HEK293 (cell line): Measurements from ENCODE around the gene DOLK.

Source experiments
- GFI1B ChIP-seq: fragments of 450-650 bp; formaldehyde crosslinking; IDR thresholded peaks from 2 replicates; pipeline ENCODE4 v1.5.1; 2016; ENCODE audit warnings: missing biosample characterization, missing genetic modification characterization
- GLI2 ChIP-seq: fragments of 450-650 bp; formaldehyde crosslinking; IDR thresholded peaks from 2 replicates; pipeline ENCODE4; 2017; ENCODE audit warnings: missing biosample characterization, missing genetic modification characterization, low read depth, borderline replicate concordance
- GLIS1 ChIP-seq: fragments of 450-650 bp; formaldehyde crosslinking; IDR thresholded peaks from 2 replicates; pipeline ENCODE4 v1.5.1; 2016; ENCODE audit warnings: missing biosample characterization, missing genetic modification characterization
- KLF16 ChIP-seq: fragments of 450-650 bp; formaldehyde crosslinking; IDR thresholded peaks from 2 replicates; pipeline ENCODE4 v1.5.1; 2017; ENCODE audit warnings: missing biosample characterization, missing genetic modification characterization
- MEIS1 ChIP-seq: sonication (generic); formaldehyde crosslinking; IDR thresholded peaks from 2 replicates; pipeline ENCODE4 v1.8.1; 2022; ENCODE audit warnings: missing genetic modification reagents, mild to moderate bottlenecking, borderline replicate concordance
- MZF1 ChIP-seq: fragments of 450-650 bp; formaldehyde crosslinking; IDR thresholded peaks from 2 replicates; pipeline ENCODE4 v1.5.1; 2017; ENCODE audit warnings: missing biosample characterization, missing genetic modification characterization, borderline replicate concordance
- PRDM1 ChIP-seq: fragments of 450-650 bp; formaldehyde crosslinking; IDR thresholded peaks from 2 replicates; pipeline ENCODE4; 2016; ENCODE audit warnings: missing biosample characterization, missing genetic modification characterization
- PRDM10 ChIP-seq: fragments of 450-650 bp; formaldehyde crosslinking; IDR thresholded peaks from 2 replicates; pipeline ENCODE4 v1.5.1; 2016; ENCODE audit warnings: missing biosample characterization, missing genetic modification characterization
- SP7 ChIP-seq: fragments of 450-650 bp; formaldehyde crosslinking; IDR thresholded peaks from 2 replicates; pipeline ENCODE4 v1.5.1; 2016; ENCODE audit warnings: missing biosample characterization, missing genetic modification characterization
- ZFHX2 ChIP-seq: fragments of 450-650 bp; formaldehyde crosslinking; conservative IDR thresholded peaks from 2 replicates; pipeline ENCODE4 v1.5.1; 2016; ENCODE audit warnings: missing biosample characterization, missing genetic modification characterization
- ZNF112 ChIP-seq: fragments of 450-650 bp; formaldehyde crosslinking; IDR thresholded peaks from 2 replicates; pipeline ENCODE4 v1.5.0; 2017; ENCODE audit warnings: missing biosample characterization, missing genetic modification characterization
- ZNF121 ChIP-seq: fragments of 450-650 bp; formaldehyde crosslinking; IDR thresholded peaks from 2 replicates; pipeline ENCODE4 v1.5.1; 2016; ENCODE audit warnings: missing biosample characterization, missing genetic modification characterization
- ZNF169 ChIP-seq: fragments of 450-650 bp; formaldehyde crosslinking; IDR thresholded peaks from 2 replicates; pipeline ENCODE4 v1.5.1; 2016; ENCODE audit warnings: missing biosample characterization, missing genetic modification characterization
- ZNF214 ChIP-seq: fragments of 450-650 bp; formaldehyde crosslinking; IDR thresholded peaks from 2 replicates; pipeline ENCODE4 v1.5.1; 2017; ENCODE audit warnings: missing biosample characterization, mild to moderate bottlenecking, missing genetic modification characterization, borderline replicate concordance
- ZNF23 ChIP-seq: fragments of 450-650 bp; formaldehyde crosslinking; IDR thresholded peaks from 2 replicates; pipeline ENCODE4 v1.5.1; 2016; ENCODE audit warnings: missing biosample characterization, missing genetic modification characterization, borderline replicate concordance
- ZNF24 ChIP-seq: fragments of 450-650 bp; formaldehyde crosslinking; IDR thresholded peaks from 2 replicates; pipeline ENCODE4 v1.5.1; 2016; ENCODE audit warnings: missing biosample characterization, missing genetic modification characterization
- ZNF626 ChIP-seq: fragments of 450-650 bp; sonication (Bioruptor Pico); formaldehyde crosslinking; IDR thresholded peaks from 2 replicates; pipeline ENCODE4 v1.5.1; 2018; ENCODE audit warnings: missing biosample characterization, missing genetic modification characterization, inconsistent platforms
- ZNF692 ChIP-seq: fragments of 450-650 bp; formaldehyde crosslinking; IDR thresholded peaks from 2 replicates; pipeline ENCODE4 v1.5.1; 2016; ENCODE audit warnings: missing biosample characterization, missing genetic modification characterization
- TF ChIP-seq, protein P1 (sequence below): fragments of 450-650 bp; formaldehyde crosslinking; IDR thresholded peaks from 2 replicates; pipeline ENCODE4 v1.5.1; 2017; ENCODE audit warnings: missing biosample characterization, missing genetic modification characterization
- TF ChIP-seq, protein P2 (sequence below): fragments of 450-650 bp; formaldehyde crosslinking; IDR thresholded peaks from 2 replicates; pipeline ENCODE4 v1.5.1; 2016; ENCODE audit warnings: missing biosample characterization, missing genetic modification characterization
- TF ChIP-seq, protein P3 (sequence below): sonication (generic); formaldehyde crosslinking; IDR thresholded peaks from 2 replicates; pipeline ENCODE4 v1.8.1; 2022; ENCODE audit warnings: mild to moderate bottlenecking, moderate library complexity, missing genetic modification reagents
- TF ChIP-seq, protein P4 (sequence below): fragments of 450-650 bp; formaldehyde crosslinking; IDR thresholded peaks from 2 replicates; pipeline ENCODE4 v1.5.1; 2016; ENCODE audit warnings: missing biosample characterization, missing genetic modification characterization

Gene DOLK

DNA sequence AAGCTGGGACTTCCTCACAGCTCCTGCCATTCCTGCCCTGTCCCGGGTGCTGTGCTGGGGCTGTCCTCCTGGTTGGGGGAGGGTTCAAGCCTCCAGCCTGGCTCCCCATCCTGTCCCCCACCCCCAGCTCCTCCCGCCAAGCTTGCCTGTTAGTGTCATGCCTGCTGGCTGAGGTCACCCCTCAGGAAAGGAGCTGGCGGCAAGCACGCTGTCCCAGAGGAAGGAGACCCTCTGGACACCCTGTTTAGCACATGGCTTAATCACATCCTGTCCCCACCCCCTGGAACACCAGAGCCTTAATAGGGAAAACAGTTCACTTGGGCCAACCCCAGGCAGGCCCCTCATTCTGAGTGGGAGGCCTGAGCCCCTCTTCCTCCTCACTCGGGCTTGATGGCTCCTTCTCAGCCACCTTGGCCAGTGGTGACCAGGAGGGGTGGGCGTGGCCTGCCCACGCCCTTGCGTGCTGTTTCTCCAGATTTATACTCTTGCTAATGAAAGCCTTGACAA is 35.8 kb downstream of the DOLK start (continued):
- TF ChIP-seq, protein P1, sequence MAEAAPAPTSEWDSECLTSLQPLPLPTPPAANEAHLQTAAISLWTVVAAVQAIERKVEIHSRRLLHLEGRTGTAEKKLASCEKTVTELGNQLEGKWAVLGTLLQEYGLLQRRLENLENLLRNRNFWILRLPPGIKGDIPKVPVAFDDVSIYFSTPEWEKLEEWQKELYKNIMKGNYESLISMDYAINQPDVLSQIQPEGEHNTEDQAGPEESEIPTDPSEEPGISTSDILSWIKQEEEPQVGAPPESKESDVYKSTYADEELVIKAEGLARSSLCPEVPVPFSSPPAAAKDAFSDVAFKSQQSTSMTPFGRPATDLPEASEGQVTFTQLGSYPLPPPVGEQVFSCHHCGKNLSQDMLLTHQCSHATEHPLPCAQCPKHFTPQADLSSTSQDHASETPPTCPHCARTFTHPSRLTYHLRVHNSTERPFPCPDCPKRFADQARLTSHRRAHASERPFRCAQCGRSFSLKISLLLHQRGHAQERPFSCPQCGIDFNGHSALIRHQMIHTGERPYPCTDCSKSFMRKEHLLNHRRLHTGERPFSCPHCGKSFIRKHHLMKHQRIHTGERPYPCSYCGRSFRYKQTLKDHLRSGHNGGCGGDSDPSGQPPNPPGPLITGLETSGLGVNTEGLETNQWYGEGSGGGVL (tag by site-specific recombination) = peak; percentile 63
- TF ChIP-seq ZNF112 (tag by site-specific recombination) = no peak
- peak; percentile 47; the same call in 1 of the 2 replicates for TF ChIP-seq PRDM10 (tag by site-specific recombination)
- TF ChIP-seq, protein P2, sequence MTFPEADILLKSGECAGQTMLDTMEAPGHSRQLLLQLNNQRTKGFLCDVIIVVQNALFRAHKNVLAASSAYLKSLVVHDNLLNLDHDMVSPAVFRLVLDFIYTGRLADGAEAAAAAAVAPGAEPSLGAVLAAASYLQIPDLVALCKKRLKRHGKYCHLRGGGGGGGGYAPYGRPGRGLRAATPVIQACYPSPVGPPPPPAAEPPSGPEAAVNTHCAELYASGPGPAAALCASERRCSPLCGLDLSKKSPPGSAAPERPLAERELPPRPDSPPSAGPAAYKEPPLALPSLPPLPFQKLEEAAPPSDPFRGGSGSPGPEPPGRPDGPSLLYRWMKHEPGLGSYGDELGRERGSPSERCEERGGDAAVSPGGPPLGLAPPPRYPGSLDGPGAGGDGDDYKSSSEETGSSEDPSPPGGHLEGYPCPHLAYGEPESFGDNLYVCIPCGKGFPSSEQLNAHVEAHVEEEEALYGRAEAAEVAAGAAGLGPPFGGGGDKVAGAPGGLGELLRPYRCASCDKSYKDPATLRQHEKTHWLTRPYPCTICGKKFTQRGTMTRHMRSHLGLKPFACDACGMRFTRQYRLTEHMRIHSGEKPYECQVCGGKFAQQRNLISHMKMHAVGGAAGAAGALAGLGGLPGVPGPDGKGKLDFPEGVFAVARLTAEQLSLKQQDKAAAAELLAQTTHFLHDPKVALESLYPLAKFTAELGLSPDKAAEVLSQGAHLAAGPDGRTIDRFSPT = no peak
- TF ChIP-seq, protein P3, sequence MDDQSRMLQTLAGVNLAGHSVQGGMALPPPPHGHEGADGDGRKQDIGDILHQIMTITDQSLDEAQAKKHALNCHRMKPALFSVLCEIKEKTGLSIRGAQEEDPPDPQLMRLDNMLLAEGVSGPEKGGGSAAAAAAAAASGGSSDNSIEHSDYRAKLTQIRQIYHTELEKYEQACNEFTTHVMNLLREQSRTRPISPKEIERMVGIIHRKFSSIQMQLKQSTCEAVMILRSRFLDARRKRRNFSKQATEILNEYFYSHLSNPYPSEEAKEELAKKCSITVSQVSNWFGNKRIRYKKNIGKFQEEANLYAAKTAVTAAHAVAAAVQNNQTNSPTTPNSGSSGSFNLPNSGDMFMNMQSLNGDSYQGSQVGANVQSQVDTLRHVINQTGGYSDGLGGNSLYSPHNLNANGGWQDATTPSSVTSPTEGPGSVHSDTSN (CRISPR knock-in tag) = no peak
- TF ChIP-seq ZNF169 = no peak
- TF ChIP-seq, protein P4, sequence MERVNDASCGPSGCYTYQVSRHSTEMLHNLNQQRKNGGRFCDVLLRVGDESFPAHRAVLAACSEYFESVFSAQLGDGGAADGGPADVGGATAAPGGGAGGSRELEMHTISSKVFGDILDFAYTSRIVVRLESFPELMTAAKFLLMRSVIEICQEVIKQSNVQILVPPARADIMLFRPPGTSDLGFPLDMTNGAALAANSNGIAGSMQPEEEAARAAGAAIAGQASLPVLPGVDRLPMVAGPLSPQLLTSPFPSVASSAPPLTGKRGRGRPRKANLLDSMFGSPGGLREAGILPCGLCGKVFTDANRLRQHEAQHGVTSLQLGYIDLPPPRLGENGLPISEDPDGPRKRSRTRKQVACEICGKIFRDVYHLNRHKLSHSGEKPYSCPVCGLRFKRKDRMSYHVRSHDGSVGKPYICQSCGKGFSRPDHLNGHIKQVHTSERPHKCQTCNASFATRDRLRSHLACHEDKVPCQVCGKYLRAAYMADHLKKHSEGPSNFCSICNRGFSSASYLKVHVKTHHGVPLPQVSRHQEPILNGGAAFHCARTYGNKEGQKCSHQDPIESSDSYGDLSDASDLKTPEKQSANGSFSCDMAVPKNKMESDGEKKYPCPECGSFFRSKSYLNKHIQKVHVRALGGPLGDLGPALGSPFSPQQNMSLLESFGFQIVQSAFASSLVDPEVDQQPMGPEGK = peak; percentile 44; the same call in 1 of the 2 replicates
- TF ChIP-seq MEIS1 (CRISPR knock-in tag) = no peak
- TF ChIP-seq ZNF626 (tag by site-specific recombination) = no peak
- TF ChIP-seq ZNF214 (tag by site-specific recombination) = no peak
- no peak for TF ChIP-seq ZNF121 (tag by site-specific recombination)
- no peak for TF ChIP-seq ZNF24
- peak; percentile 72; the same call in 1 of the 2 replicates for TF ChIP-seq SP7 (tag by site-specific recombination)
- no peak for TF ChIP-seq GFI1B
- no peak for TF ChIP-seq ZNF692 (tag by site-specific recombination)
- peak; percentile 84 for TF ChIP-seq ZFHX2 (tag by site-specific recombination)
- no peak for TF ChIP-seq ZNF23 (tag by site-specific recombination)
- no peak for TF ChIP-seq GLI2
- no peak for TF ChIP-seq MZF1 (tag by site-specific recombination)
- TF ChIP-seq KLF16 (tag by site-specific recombination) = no peak
- no peak for TF ChIP-seq PRDM1
- peak; percentile 30; the same call in 1 of the 2 replicates for TF ChIP-seq GLIS1
